Measurements from ENCODE around the gene DLEC1.

- TF ChIP-seq, protein P1, sequence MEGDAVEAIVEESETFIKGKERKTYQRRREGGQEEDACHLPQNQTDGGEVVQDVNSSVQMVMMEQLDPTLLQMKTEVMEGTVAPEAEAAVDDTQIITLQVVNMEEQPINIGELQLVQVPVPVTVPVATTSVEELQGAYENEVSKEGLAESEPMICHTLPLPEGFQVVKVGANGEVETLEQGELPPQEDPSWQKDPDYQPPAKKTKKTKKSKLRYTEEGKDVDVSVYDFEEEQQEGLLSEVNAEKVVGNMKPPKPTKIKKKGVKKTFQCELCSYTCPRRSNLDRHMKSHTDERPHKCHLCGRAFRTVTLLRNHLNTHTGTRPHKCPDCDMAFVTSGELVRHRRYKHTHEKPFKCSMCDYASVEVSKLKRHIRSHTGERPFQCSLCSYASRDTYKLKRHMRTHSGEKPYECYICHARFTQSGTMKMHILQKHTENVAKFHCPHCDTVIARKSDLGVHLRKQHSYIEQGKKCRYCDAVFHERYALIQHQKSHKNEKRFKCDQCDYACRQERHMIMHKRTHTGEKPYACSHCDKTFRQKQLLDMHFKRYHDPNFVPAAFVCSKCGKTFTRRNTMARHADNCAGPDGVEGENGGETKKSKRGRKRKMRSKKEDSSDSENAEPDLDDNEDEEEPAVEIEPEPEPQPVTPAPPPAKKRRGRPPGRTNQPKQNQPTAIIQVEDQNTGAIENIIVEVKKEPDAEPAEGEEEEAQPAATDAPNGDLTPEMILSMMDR (IDR thresholded peaks at IDR 0.05), result no peak
- TF ChIP-seq POLR2A (IDR thresholded peaks at IDR 0.05), result no peak
Observed at GRCh38 chr3:38011111-38011510, 27.9 kb upstream of the DLEC1 start.
